CD4-positive, CD25-positive, alpha-beta regulatory T cell (primary cell): ENCODE data around the gene LRRD1. TPM values are rescaled to one million over a fixed set of nuclear protein-coding genes. Genes with fewer than 3 reads are reported as not detected.
"Not testable (repeated sequence)": the region's sequence is repeated elsewhere in the genome, so short reads cannot be mapped to it uniquely, and the experiment has no call there.

Source experiments
- ATAC-seq, 2 donors: fragments of 150-1000 bp; cut with Tn5 transposase; one replicate each; pipeline ENCODE4 v1.10.0; 2021; ENCODE audit warnings: low read depth in 2 of 2, moderate number of reproducible peaks in 2 of 2, moderate library complexity in 1 of 2
- DNase-seq, 3 donors: peaks; one replicate each; pipeline versions ENCODE4 v3.0.0 to v3.0.0-alpha.2; 2012 to 2022; ENCODE audit warnings: mixed read lengths in 1 of 3
- H3K27ac ChIP-seq: one replicate; pipeline ENCODE4 v1.7.0; 2013; ENCODE audit warnings: mild to moderate bottlenecking, low read length; ENCODE audit not compliant: insufficient read depth, poor library complexity, severe bottlenecking
- H3K27me3 ChIP-seq: one replicate; pipeline ENCODE4 v1.7.0; 2013; ENCODE audit warnings: low read length; ENCODE audit not compliant: control insufficient read depth, insufficient read depth
- H3K36me3 ChIP-seq: one replicate; pipeline ENCODE4 v1.7.0; 2013; ENCODE audit warnings: mild to moderate bottlenecking, low read length, moderate library complexity; ENCODE audit not compliant: control insufficient read depth, insufficient read depth
- H3K4me1 ChIP-seq: 2 replicates; pipeline ENCODE4 v1.7.0; 2013; ENCODE audit warnings: mild to moderate bottlenecking, low read length; ENCODE audit not compliant: insufficient read depth, control insufficient read depth, poor library complexity, severe bottlenecking
- H3K4me3 ChIP-seq: one replicate; pipeline ENCODE4 v1.7.0; 2013; ENCODE audit warnings: low read depth, mild to moderate bottlenecking, low read length, moderate library complexity
- H3K9me3 ChIP-seq, 2 experiments: 1 replicate in 1 of 2; 2 replicates in 1 of 2; pipeline ENCODE4 v1.7.0; 2013; ENCODE audit warnings: low read length in 2 of 2, mild to moderate bottlenecking in 1 of 2, moderate library complexity in 1 of 2; ENCODE audit not compliant: control insufficient read depth in 2 of 2
- H3K27ac Mint-ChIP-seq, 3 donors: one replicate each; pipeline ENCODE4 v1.8.0; 2020 to 2022; ENCODE audit warnings: mild to moderate bottlenecking in 3 of 3, mixed read lengths in 3 of 3, moderate library complexity in 2 of 3
- H3K27me3 Mint-ChIP-seq: one replicate; pipeline ENCODE4 v1.8.0; 2022; ENCODE audit warnings: mild to moderate bottlenecking, mixed read lengths
- H3K36me3 Mint-ChIP-seq: one replicate; pipeline ENCODE4 v1.8.0; 2020; ENCODE audit warnings: mixed read lengths
- H3K4me1 Mint-ChIP-seq, 4 donors: one replicate each; pipeline ENCODE4 v1.8.0; 2020 to 2022; ENCODE audit warnings: mixed read lengths in 4 of 4, mild to moderate bottlenecking in 1 of 4
- H3K4me3 Mint-ChIP-seq, 4 donors: one replicate each; pipeline ENCODE4 v1.8.0; 2020 to 2022; ENCODE audit warnings: mild to moderate bottlenecking in 4 of 4, mixed read lengths in 4 of 4, moderate library complexity in 3 of 4
- H3K9me3 Mint-ChIP-seq, 7 donors: one replicate each; pipeline ENCODE4 v1.8.0; 2020 to 2022; ENCODE audit warnings: mixed read lengths in 7 of 7, mild to moderate bottlenecking in 3 of 7, moderate library complexity in 2 of 7
- polyA plus RNA-seq, 4 donors: library from polyadenylated mRNA; unstranded; fragments of 300-500 nt; fragmentation: Illumina TruSeq; gene quantifications; one replicate each; pipeline ENCODE4 v1.2.3, GENCODE V29; 2021
- total RNA-seq: library from RNA; stranded (reverse); gene quantifications from one replicate; pipeline ENCODE4 v1.2.3, GENCODE V29; 2022

LRRD1 gene
- total and polyA plus RNA-seq, 5 donors from 2014 or later, result 0.12 to 0.44 TPM; not detected in 3

GRCh38 chr7:92200791-92201190, 21.8 kb upstream of the LRRD1 start:
- Histone ChIP-seq H3K27me3 (no peaks in the 10 kb centered on the region), H3K36me3 (peaks cover 70% of the 10 kb centered on the region), H3K27ac (no peak overlapping the region), H3K4me3 (no peak overlapping the region), H3K9me3 (no peaks in the 10 kb centered on the region), H3K4me1 (no peaks in the 10 kb centered on the region)
- H3K4me3 Mint-ChIP-seq, result no peak overlapping the region
- DNase-seq (no peak), ATAC-seq (no peak)
- peaks cover 0 to 5% (median 0%) of the 10 kb centered on the region in 7 donors for H3K9me3 Mint-ChIP-seq
- peaks cover 41% of the 10 kb centered on the region for H3K36me3 Mint-ChIP-seq
- H3K27me3 Mint-ChIP-seq, result no peaks in the 10 kb centered on the region
- H3K27ac Mint-ChIP-seq, result no peak overlapping the region
- peaks cover 2 to 8% (median 5%) of the 10 kb centered on the region in 4 donors for H3K4me1 Mint-ChIP-seq

- Mint-ChIP-seq H3K27me3 (no peaks in the 10 kb centered on the region), H3K9me3 (peaks cover 0 to 42% (median 21%) of the 10 kb centered on the region in 7 donors), H3K27ac (no peak overlapping the region), H3K4me3 (no peak overlapping the region), H3K36me3 (peaks cover 25% of the 10 kb centered on the region), H3K4me1 (peaks cover 0 to 6% (median 0%) of the 10 kb centered on the region in 4 donors)
- no peaks in the 10 kb centered on the region for H3K27me3 ChIP-seq
- ATAC-seq (no peak), DNase-seq (no peak)
- H3K4me3 ChIP-seq, result no peak overlapping the region
- H3K36me3 ChIP-seq, result no peaks in the 10 kb centered on the region
- no peak overlapping the region for H3K27ac ChIP-seq
- H3K4me1 ChIP-seq, result no peaks in the 10 kb centered on the region
- H3K9me3 ChIP-seq, result peaks cover 10 to 25% of the 10 kb centered on the region in 2 experiments
Measured at GRCh38 chr7:92192326-92192725, 13.4 kb upstream of the LRRD1 start.

- H3K27me3 ChIP-seq, ATAC-seq, H3K4me3 ChIP-seq, H3K27me3 Mint-ChIP-seq, H3K36me3 ChIP-seq, H3K4me1 Mint-ChIP-seq, H3K27ac ChIP-seq, H3K4me1 ChIP-seq, H3K36me3 Mint-ChIP-seq, DNase-seq, H3K27ac Mint-ChIP-seq, H3K4me3 Mint-ChIP-seq: not testable (repeated sequence)
- peaks cover 0 to 50% (median 21%) of the 10 kb centered on the region in 7 donors for H3K9me3 Mint-ChIP-seq
- H3K9me3 ChIP-seq, result peaks cover 10 to 25% of the 10 kb centered on the region in 2 experiments
Measured at GRCh38 chr7:92189246-92189645, 10.3 kb upstream of the LRRD1 start.

- not testable (repeated sequence) for H3K4me1 ChIP-seq, H3K4me3 ChIP-seq, H3K27ac Mint-ChIP-seq, ATAC-seq, H3K36me3 ChIP-seq, H3K4me3 Mint-ChIP-seq, H3K4me1 Mint-ChIP-seq, H3K36me3 Mint-ChIP-seq, DNase-seq, H3K9me3 ChIP-seq, H3K27me3 ChIP-seq, H3K27ac ChIP-seq
- Mint-ChIP-seq H3K9me3 (peaks cover 0 to 20% (median 5%) of the 10 kb centered on the region in 7 donors), H3K27me3 (peaks cover 23% of the 10 kb centered on the region)
Measured at GRCh38 chr7:92184294-92184693, 5.4 kb upstream of the LRRD1 start.

- Histone ChIP-seq H3K9me3 (no peaks in the 10 kb centered on the region), H3K27me3 (peaks cover 3% of the 10 kb centered on the region), H3K36me3 (no peaks in the 10 kb centered on the region), H3K4me3 (no peak overlapping the region), H3K4me1 (peaks cover 7% of the 10 kb centered on the region), H3K27ac (no peak overlapping the region)
- H3K9me3 Mint-ChIP-seq, result peaks cover 0 to 3% (median 0%) of the 10 kb centered on the region in 7 donors
- no peak overlapping the region for H3K27ac Mint-ChIP-seq
- H3K36me3 Mint-ChIP-seq, result no peaks in the 10 kb centered on the region
- no peak overlapping the region for H3K4me3 Mint-ChIP-seq
- H3K4me1 Mint-ChIP-seq, result peaks cover 0 to 12% (median 2%) of the 10 kb centered on the region in 4 donors
- H3K27me3 Mint-ChIP-seq, result peaks cover 39% of the 10 kb centered on the region
- ATAC-seq (no peak), DNase-seq (no peak)
Measured at GRCh38 chr7:92177362-92177761, 1.6 kb downstream of the LRRD1 start.

- H3K27me3 ChIP-seq, H3K9me3 Mint-ChIP-seq, DNase-seq, H3K36me3 ChIP-seq, H3K4me1 ChIP-seq, ATAC-seq, H3K27ac Mint-ChIP-seq, H3K4me1 Mint-ChIP-seq, H3K4me3 Mint-ChIP-seq, H3K27ac ChIP-seq, H3K36me3 Mint-ChIP-seq, H3K4me3 ChIP-seq, H3K9me3 ChIP-seq: not testable (repeated sequence)
- H3K27me3 Mint-ChIP-seq, result peaks cover 25% of the 10 kb centered on the region
Measured at GRCh38 chr7:92169529-92169928, 9.4 kb downstream of the LRRD1 start.

GRCh38 chr7:92161271-92161670, 17.7 kb downstream of the LRRD1 start:
- DNase-seq (no peak), ATAC-seq (no peak)
- Mint-ChIP-seq H3K9me3 (peaks cover 0 to 2% (median 0%) of the 10 kb centered on the region in 7 donors), H3K36me3 (no peaks in the 10 kb centered on the region), H3K27me3 (peaks cover 23% of the 10 kb centered on the region), H3K4me1 (peaks cover 0 to 3% (median 0%) of the 10 kb centered on the region in 4 donors), H3K27ac (no peak overlapping the region), H3K4me3 (no peak overlapping the region)
- no peak overlapping the region for H3K27ac ChIP-seq
- H3K9me3 ChIP-seq, result no peaks in the 10 kb centered on the region
- H3K4me1 ChIP-seq, result no peaks in the 10 kb centered on the region
- H3K27me3 ChIP-seq, result peaks cover 11% of the 10 kb centered on the region
- no peaks in the 10 kb centered on the region for H3K36me3 ChIP-seq
- no peak overlapping the region for H3K4me3 ChIP-seq
